IMR-90 (cell line): Measurements from ENCODE around the gene IGIP. TPM values are rescaled to one million over a fixed set of nuclear protein-coding genes. Genes with fewer than 3 reads are reported as not detected.

Source experiments
- ATAC-seq: fragments of 200-7000 bp; cut with Tn5 transposase; 2 replicates; pipeline ENCODE4 v1.9.1; 2020; ENCODE audit warnings: low read depth, mild to moderate bottlenecking, moderate library complexity
- BruUV-seq: library from RNA; stranded (reverse); fragments of 400-500 nt; replicated peaks from 2 replicates; lab custom pipeline; 2021; lab: Mats Ljungman, UMichigan
- CTCF ChIA-PET: fragments of 300-600 bp; formaldehyde crosslinking; extraction: SDS; loops from one replicate; lab custom pipeline; 2021; ENCODE audit warnings: antibody characterized with exemption; lab: Yijun Ruan, JAX
- POLR2A ChIA-PET: fragments of 300-600 bp; sonication (Branson Sonifier 250); formaldehyde crosslinking; loops from one replicate; lab custom pipeline; 2022; ENCODE audit warnings: antibody characterized with exemption; ENCODE audit not compliant: unreplicated experiment; lab: Charles Lee
- DNase-seq: peaks from one replicate; pipeline ENCODE4 v3.0.0; 2013
- H2AFZ ChIP-seq: replicated peaks from 2 replicates; pipeline ENCODE3; 2013; ENCODE audit warnings: low read length, mild to moderate bottlenecking; ENCODE audit not compliant: poor library complexity
- H2AK5ac ChIP-seq: 2 replicates; pipeline ENCODE4 v1.6.1; 2013; ENCODE audit warnings: low read depth, low read length, inconsistent platforms
- H2AK9ac ChIP-seq: replicated peaks from 2 replicates; pipeline ENCODE3; 2013; ENCODE audit warnings: mild to moderate bottlenecking, low read depth, low read length, moderate library complexity; ENCODE audit not compliant: poor library complexity
- H2BK120ac ChIP-seq: 2 replicates; pipeline ENCODE4 v1.6.1; 2013; ENCODE audit warnings: low read depth, low read length, inconsistent platforms
- H2BK15ac ChIP-seq: 3 replicates; pipeline ENCODE4 v1.6.1; 2013; ENCODE audit warnings: low read depth, low read length, inconsistent platforms
- H2BK20ac ChIP-seq: 2 replicates; pipeline ENCODE4 v1.6.1; 2013; ENCODE audit warnings: low read depth, mild to moderate bottlenecking, inconsistent platforms, low read length, moderate library complexity
- H2BK5ac ChIP-seq: 2 replicates; pipeline ENCODE4 v1.6.1; 2013; ENCODE audit warnings: mild to moderate bottlenecking, low read depth, low read length, inconsistent platforms; ENCODE audit not compliant: poor library complexity, severe bottlenecking
- H3K14ac ChIP-seq: replicated peaks from 2 replicates; pipeline ENCODE4 v1.6.1; 2013; ENCODE audit warnings: low read depth, low read length, inconsistent platforms
- H3K18ac ChIP-seq: 2 replicates; pipeline ENCODE4 v1.6.1; 2013; ENCODE audit warnings: low read depth, low read length, control low read depth
- H3K23ac ChIP-seq: 2 replicates; pipeline ENCODE4 v1.6.1; 2013; ENCODE audit warnings: low read depth, low read length, inconsistent platforms
- H3K27ac ChIP-seq: 2 replicates; pipeline ENCODE4 v1.5.1; 2013; ENCODE audit warnings: mild to moderate bottlenecking, control low read depth, low read length; ENCODE audit not compliant: insufficient read depth
- H3K27me3 ChIP-seq: 2 replicates; pipeline ENCODE4 v1.6.1; 2013; ENCODE audit warnings: low read length; ENCODE audit not compliant: control insufficient read depth, insufficient read depth
- H3K36me3 ChIP-seq: 2 replicates; pipeline ENCODE4 v1.6.1; 2013; ENCODE audit warnings: low read length, mixed read lengths; ENCODE audit not compliant: control insufficient read depth, insufficient read depth
- H3K4ac ChIP-seq: 2 replicates; pipeline ENCODE4 v1.6.1; 2013; ENCODE audit warnings: low read depth, low read length, inconsistent platforms
- H3K4me1 ChIP-seq: 2 replicates; pipeline ENCODE4 v1.6.1; 2013; ENCODE audit warnings: low read length, mixed read lengths; ENCODE audit not compliant: control insufficient read depth, insufficient read depth
- H3K4me2 ChIP-seq: 2 replicates; pipeline ENCODE4 v1.6.1; 2013; ENCODE audit warnings: low read depth, mild to moderate bottlenecking, control low read depth, low read length, moderate library complexity
- H3K4me3 ChIP-seq: 2 replicates; pipeline ENCODE4 v1.5.1; 2013; ENCODE audit warnings: low read depth, mild to moderate bottlenecking, control low read depth, low read length, moderate library complexity; ENCODE audit not compliant: insufficient read depth
- H3K56ac ChIP-seq: 2 replicates; pipeline ENCODE4 v1.6.1; 2013; ENCODE audit warnings: low read length, inconsistent platforms; ENCODE audit not compliant: insufficient read depth; ENCODE audit errors: extremely low read depth
- H3K79me1 ChIP-seq, 2 experiments: 2 replicates each; pipeline ENCODE4 v1.6.1; 2013; ENCODE audit warnings: low read length in 2 of 2, inconsistent platforms in 1 of 2, low read depth in 1 of 2
- H3K9ac ChIP-seq: 2 replicates; pipeline ENCODE4 v1.6.1; 2013; ENCODE audit warnings: low read depth, low read length, control low read depth
- H3K9me1 ChIP-seq: 2 replicates; pipeline ENCODE4 v1.6.1; 2013; ENCODE audit warnings: low read length, inconsistent platforms; ENCODE audit not compliant: insufficient read depth
- H3K9me3 ChIP-seq: 2 replicates; pipeline ENCODE4 v1.6.1; 2013; ENCODE audit warnings: low read length; ENCODE audit not compliant: control insufficient read depth, insufficient read depth
- H4K20me1 ChIP-seq: 2 replicates; pipeline ENCODE4 v1.6.1; 2013; ENCODE audit warnings: low read length, inconsistent platforms; ENCODE audit not compliant: insufficient read depth
- H4K5ac ChIP-seq: 2 replicates; pipeline ENCODE4 v1.6.1; 2013; ENCODE audit warnings: mild to moderate bottlenecking, low read depth, low read length, control low read depth
- H4K8ac ChIP-seq, 2 experiments: 2 replicates each; pipeline ENCODE4 v1.6.1; 2013; ENCODE audit warnings: low read depth in 2 of 2, low read length in 2 of 2, control low read depth in 1 of 2, inconsistent platforms in 1 of 2
- H4K91ac ChIP-seq: 2 replicates; pipeline ENCODE4 v1.6.1; 2013; ENCODE audit warnings: low read depth, low read length, inconsistent platforms; ENCODE audit not compliant: insufficient read depth
- BHLHE40 ChIP-seq: fragments of 150-350 bp; IDR thresholded peaks from 2 replicates; pipeline ENCODE4 v1.6.1; 2016; ENCODE audit warnings: mild to moderate bottlenecking, low read depth, low read length
- CEBPB ChIP-seq: IDR thresholded peaks from 2 replicates; pipeline ENCODE4 v1.6.1; 2012; ENCODE audit warnings: low read depth, low read length, improper control_type of control experiment
- CHD1 ChIP-seq: IDR thresholded peaks from 2 replicates; pipeline ENCODE4 v1.6.1; 2012; ENCODE audit warnings: low read depth, low read length, improper control_type of control experiment
- ELK1 ChIP-seq: fragments of 150-350 bp; IDR thresholded peaks from 2 replicates; pipeline ENCODE4 v1.6.1; 2016; ENCODE audit warnings: low read depth, mild to moderate bottlenecking, low read length, moderate library complexity, borderline replicate concordance
- FOS ChIP-seq: fragments of 150-350 bp; IDR thresholded peaks from 2 replicates; pipeline ENCODE4 v1.6.1; 2016; ENCODE audit warnings: low read depth, low read length
- MAFK ChIP-seq: IDR thresholded peaks from 2 replicates; pipeline ENCODE4 v1.6.1; 2012; ENCODE audit warnings: low read depth, low read length, improper control_type of control experiment
- MAZ ChIP-seq: IDR thresholded peaks from 2 replicates; pipeline ENCODE4 v1.6.1; 2012; ENCODE audit warnings: low read depth, mild to moderate bottlenecking, low read length, improper control_type of control experiment, moderate library complexity, borderline replicate concordance
- MXI1 ChIP-seq: IDR thresholded peaks from 2 replicates; pipeline ENCODE4 v1.6.1; 2012; ENCODE audit warnings: low read depth, mild to moderate bottlenecking, low read length, moderate library complexity, borderline replicate concordance
- NFE2L2 ChIP-seq: fragments of 150-350 bp; IDR thresholded peaks from 2 replicates; pipeline ENCODE4 v1.6.1; 2016; ENCODE audit warnings: low read depth, mild to moderate bottlenecking, low read length
- POLR2A ChIP-seq: IDR thresholded peaks from 2 replicates; pipeline ENCODE4 v1.6.1; 2012; ENCODE audit warnings: mild to moderate bottlenecking, low read depth, low read length
- RAD21 ChIP-seq: IDR thresholded peaks from 2 replicates; pipeline ENCODE4 v1.6.1; 2012; ENCODE audit warnings: low read length, improper control_type of control experiment
- RCOR1 ChIP-seq: IDR thresholded peaks from 2 replicates; pipeline ENCODE4 v1.6.1; 2012; ENCODE audit warnings: mild to moderate bottlenecking, low read length, improper control_type of control experiment; ENCODE audit not compliant: insufficient replicate concordance
- RFX5 ChIP-seq: IDR thresholded peaks from 2 replicates; pipeline ENCODE4 v1.8.0; 2012; ENCODE audit warnings: low read depth, mild to moderate bottlenecking, low read length, moderate library complexity
- SMC3 ChIP-seq: fragments of 150-350 bp; IDR thresholded peaks from 2 replicates; pipeline ENCODE4 v1.6.1; 2016; ENCODE audit warnings: low read depth, mild to moderate bottlenecking, antibody characterized with exemption, low read length, moderate library complexity
- WGBS, 2 experiments: methylation state at CpG; one replicate each; pipeline versions ENCODE4 v1.1.5 to v1.1.7; 2013; ENCODE audit warnings: missing lambda C conversion rate in 2 of 2; ENCODE audit not compliant: insufficient read length in 1 of 2; ENCODE audit errors: extremely low coverage in 2 of 2; 5-methylcytosine and 5-hydroxymethylcytosine counted together
- dilution Hi-C: fragments of 300-500 bp; cut with HindIII; formaldehyde crosslinking; loops from one replicate; pipeline ENCODE4 v1.14.3; 2018; ENCODE audit warnings: low sequenced_read_pairs; ENCODE audit not compliant: unreplicated experiment
- in situ Hi-C: fragments of 300-500 bp; cut with MboI; formaldehyde crosslinking; loops from 3 replicates; pipeline ENCODE4 v1.14.3; 2019; ENCODE audit warnings: low sequenced_read_pairs, inconsistent platforms, mixed read lengths
- intact Hi-C: fragments of 100-400 bp; cut with micrococcal nuclease; formaldehyde crosslinking; loops from 2 replicates; pipeline ENCODE4 v1.10.0; 2022
- polyA plus RNA-seq, 3 experiments: library from polyadenylated mRNA; depleted of rRNA; stranded (reverse); fragments of >200 nt; gene quantifications; 2 replicates each; pipeline ENCODE4 v1.2.3, GENCODE V29; 2012; ENCODE audit warnings: low replicate concordance in 1 of 3
- total RNA-seq: library from RNA; depleted of rRNA; stranded (reverse); fragments of >200 nt; gene quantifications from 2 replicates; pipeline ENCODE4 v1.2.3, GENCODE V29; 2012
- TF ChIP-seq, protein P1 (sequence below): fragments of 150-350 bp; IDR thresholded peaks from 2 replicates; pipeline ENCODE4 v1.6.1; 2017; ENCODE audit warnings: mild to moderate bottlenecking, antibody characterized with exemption, low read length, low read depth
- TF ChIP-seq, protein P2 (sequence below): conservative IDR thresholded peaks from 2 replicates; pipeline ENCODE4 v1.5.1; 2012; ENCODE audit warnings: mild to moderate bottlenecking, low read depth, low read length, improper control_type of control experiment

The IGIP gene
- total and polyA plus RNA-seq, 2 of the 4 experiments (the other 2 are of a cell fraction) = 1.2 to 5.0 TPM

DNA sequence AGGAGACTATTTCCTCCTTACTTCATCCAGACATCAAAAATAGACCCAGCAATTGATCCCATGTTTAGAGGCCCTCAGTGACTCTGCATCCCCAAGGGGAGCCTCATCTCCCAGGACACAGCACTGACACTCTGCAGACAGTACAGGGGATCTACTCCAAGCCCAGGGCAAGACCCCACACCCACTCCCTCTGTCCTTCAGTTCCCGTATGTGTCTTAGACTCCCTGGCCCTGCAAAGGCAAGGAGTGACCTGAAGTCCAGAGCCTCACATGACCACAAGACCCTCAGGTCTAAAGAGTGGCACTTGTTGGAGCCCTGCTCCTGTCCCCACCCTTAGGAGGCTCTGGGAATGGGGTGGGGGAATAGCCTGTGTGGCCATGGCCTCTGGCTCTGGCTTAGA, 21.7 kb downstream of the IGIP start:
- Histone ChIP-seq H4K20me1 (peaks cover 47% of the 10 kb centered on the region), H3K9ac (no peak overlapping the region), H3K23ac (no peak overlapping the region), H3K4me3 (no peak overlapping the region), H2AFZ (no peak overlapping the region), H3K4ac (no peak overlapping the region), H3K36me3 (no peaks in the 10 kb centered on the region), H3K56ac (no peak overlapping the region), H2BK5ac (no peak overlapping the region), H3K9me3 (no peaks in the 10 kb centered on the region), H3K14ac (no peak overlapping the region), H2BK20ac (no peak overlapping the region), H3K4me2 (no peak overlapping the region), H2AK5ac (no peak overlapping the region), H2BK15ac (no peak overlapping the region), H3K4me1 (no peaks in the 10 kb centered on the region; the same call in 1 of the 2 replicates), H4K91ac (no peak overlapping the region), H3K79me1 (peaks cover 9 to 35% of the 10 kb centered on the region in 2 experiments; a peak in 3 of 4 replicates), H4K8ac (no peak overlapping the region), H2AK9ac (no peak overlapping the region), H3K9me1 (0 out of 2 replicates have a peak, but pooled peaks cover 7% of the 10 kb centered on the region), H3K18ac (no peak overlapping the region), H3K27ac (no peak overlapping the region), H2BK120ac (no peak overlapping the region), H4K5ac (no peak overlapping the region), H3K27me3 (no peaks in the 10 kb centered on the region; the same call in 1 of the 2 replicates)
- dilution Hi-C loops = no loop called here
- DNase-seq = no peak
- no TSS peak for BruUV-seq
- TF ChIP-seq BHLHE40 (no peak), CHD1 (no peak), RFX5 (no peak), MXI1 (no peak), FOS (no peak), MAFK (no peak), ELK1 (no peak), RCOR1 (no peak), NFE2L2 (no peak), MAZ (no peak), POLR2A (no peak), CEBPB (no peak), RAD21 (no peak), SMC3 (no peak)
- TF ChIP-seq, protein P1, sequence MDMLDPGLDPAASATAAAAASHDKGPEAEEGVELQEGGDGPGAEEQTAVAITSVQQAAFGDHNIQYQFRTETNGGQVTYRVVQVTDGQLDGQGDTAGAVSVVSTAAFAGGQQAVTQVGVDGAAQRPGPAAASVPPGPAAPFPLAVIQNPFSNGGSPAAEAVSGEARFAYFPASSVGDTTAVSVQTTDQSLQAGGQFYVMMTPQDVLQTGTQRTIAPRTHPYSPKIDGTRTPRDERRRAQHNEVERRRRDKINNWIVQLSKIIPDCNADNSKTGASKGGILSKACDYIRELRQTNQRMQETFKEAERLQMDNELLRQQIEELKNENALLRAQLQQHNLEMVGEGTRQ = no peak
- TF ChIP-seq, protein P2, sequence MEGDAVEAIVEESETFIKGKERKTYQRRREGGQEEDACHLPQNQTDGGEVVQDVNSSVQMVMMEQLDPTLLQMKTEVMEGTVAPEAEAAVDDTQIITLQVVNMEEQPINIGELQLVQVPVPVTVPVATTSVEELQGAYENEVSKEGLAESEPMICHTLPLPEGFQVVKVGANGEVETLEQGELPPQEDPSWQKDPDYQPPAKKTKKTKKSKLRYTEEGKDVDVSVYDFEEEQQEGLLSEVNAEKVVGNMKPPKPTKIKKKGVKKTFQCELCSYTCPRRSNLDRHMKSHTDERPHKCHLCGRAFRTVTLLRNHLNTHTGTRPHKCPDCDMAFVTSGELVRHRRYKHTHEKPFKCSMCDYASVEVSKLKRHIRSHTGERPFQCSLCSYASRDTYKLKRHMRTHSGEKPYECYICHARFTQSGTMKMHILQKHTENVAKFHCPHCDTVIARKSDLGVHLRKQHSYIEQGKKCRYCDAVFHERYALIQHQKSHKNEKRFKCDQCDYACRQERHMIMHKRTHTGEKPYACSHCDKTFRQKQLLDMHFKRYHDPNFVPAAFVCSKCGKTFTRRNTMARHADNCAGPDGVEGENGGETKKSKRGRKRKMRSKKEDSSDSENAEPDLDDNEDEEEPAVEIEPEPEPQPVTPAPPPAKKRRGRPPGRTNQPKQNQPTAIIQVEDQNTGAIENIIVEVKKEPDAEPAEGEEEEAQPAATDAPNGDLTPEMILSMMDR = no peak
- ChIA-PET CTCF (interaction anchor here (1.6 kb wide), 1 partner anchor 71 kb away, joined by 6 read pairs; no protein-coding TSS in a partner anchor), POLR2A (no interaction called here)
- no peak for ATAC-seq
- intact Hi-C loops = no loop called here
- in situ Hi-C loops = no loop called here
- no CpG with 5 or more reads among the region's 1 CpG for WGBS, 2 experiments
